Activated CD8-positive, alpha-beta memory T cell treated with anti-CD3 and anti-CD28 coated beads for 48 hours (primary cell): ENCODE data around the gene KLF14.
A peak's percentile ranks its signal among the peaks of the same experiment; 100 is the strongest.
"Not testable (repeated sequence)": the region's sequence is repeated elsewhere in the genome, so short reads cannot be mapped to it uniquely, and the experiment has no call there.

Source experiments
- DNase-seq, 3 experiments: peaks; one replicate each; pipeline ENCODE4 v3.0.0-alpha.2; 2020; ENCODE audit warnings: low read depth in 2 of 3, low spot score in 2 of 3

The KLF14 gene

GRCh38 chr7:130733931-130734814 lies at the start of gene KLF14:
Gene KLF14, minus strand, starts transcription at chr7:130734207. Its CDS starts 174 bp downstream, at chr7:130734033.
- peak in 1 of 3 experiments; percentile 1 for DNase-seq

GRCh38 chr7:130781346-130781745 lies 47.3 kb upstream of the KLF14 start:
- DNase-seq = no peak

- DNase-seq = no peak
Measured at GRCh38 chr7:130777426-130777825, 43.4 kb upstream of the KLF14 start.

DNA sequence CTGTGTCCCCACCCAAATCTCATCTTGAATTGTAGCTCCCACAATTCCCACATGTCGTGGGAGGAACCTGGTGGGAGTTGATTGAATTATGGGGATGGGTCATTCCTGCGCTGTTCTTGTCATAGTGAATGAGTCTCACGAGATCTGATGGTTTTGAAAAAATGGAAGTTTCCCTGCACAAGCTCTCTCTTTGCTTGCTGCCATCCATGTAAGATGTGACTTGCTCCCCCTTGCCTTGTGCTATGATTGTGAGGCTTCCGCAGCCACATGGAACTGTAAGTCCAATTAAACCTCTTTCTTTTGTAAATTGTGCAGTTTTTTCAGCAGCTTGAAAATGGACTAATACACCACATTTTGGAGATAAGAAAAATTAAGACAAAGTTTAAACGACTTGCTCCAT lies 38.4 kb upstream of the KLF14 start:
- DNase-seq = not testable (repeated sequence)

- DNase-seq = no peak
Measured at GRCh38 chr7:130768854-130769253, 34.8 kb upstream of the KLF14 start.

DNA sequence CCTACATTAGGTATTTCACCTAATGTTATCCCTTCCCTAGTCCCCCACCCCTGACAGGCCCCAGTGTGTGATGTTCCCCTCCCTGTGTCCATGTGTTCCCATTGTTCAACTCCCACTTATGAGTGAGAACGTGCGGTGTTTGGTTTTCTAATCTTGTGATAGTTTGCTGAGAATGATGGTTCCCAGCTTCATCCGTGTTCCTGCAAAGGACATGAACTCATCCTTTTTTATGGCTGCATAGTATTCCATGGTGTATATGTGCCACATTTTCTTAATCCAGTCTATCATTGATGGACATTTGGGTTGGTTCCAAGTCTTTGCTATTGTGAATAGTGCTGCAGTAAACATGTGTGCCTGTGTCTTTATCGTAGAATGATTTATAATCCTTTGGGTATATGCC lies 30.6 kb upstream of the KLF14 start:
- DNase-seq = not testable (repeated sequence)

DNA sequence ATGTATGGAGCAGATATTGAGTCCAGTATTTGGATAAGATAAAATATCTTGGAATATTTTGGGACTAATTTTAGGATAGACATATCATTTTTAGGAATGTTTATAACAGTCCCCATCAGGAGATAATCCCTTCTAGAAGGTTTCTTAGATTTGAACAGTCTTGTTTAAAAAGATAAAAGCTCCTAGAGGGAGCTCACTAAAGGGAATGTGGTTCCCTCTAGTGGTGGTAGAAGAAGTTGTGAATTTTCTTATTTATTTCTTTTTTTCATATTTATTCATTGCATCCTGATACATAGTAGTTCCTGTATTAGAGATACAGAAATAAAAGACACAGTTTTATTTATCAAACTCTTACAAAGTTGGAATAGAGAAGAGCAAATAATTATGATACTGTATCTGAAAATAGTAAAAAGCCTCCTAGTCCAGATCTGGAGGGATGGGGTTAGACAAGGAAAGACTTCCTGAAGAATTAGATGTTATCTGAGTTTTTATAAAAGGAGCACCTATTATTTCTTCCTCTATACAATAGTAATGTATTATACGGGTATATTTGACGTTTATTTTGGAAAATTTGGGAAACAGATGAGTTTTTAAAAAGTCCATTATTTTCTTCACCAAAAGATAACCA lies 24.5 kb upstream of the KLF14 start:
- DNase-seq = no peak

DNA sequence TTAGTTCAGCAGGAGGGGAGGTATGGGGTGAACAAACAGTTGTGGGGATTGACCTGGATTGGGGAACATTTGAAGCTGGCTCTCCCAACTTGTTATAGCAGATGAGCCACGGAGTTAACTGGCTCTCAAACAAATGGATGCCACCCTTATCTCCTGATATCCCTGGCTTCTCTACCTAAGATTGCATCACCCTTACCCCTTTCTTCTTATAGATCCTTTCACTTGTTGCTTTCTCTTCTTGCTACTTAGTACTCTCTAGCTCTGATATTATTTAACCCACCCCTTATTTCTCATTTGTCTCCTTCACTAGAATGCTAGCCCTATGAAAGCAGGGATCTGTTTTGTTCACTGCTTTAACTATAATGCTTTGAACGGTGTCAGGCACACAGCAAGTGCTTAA lies 22.3 kb upstream of the KLF14 start:
- no peak for DNase-seq

DNA sequence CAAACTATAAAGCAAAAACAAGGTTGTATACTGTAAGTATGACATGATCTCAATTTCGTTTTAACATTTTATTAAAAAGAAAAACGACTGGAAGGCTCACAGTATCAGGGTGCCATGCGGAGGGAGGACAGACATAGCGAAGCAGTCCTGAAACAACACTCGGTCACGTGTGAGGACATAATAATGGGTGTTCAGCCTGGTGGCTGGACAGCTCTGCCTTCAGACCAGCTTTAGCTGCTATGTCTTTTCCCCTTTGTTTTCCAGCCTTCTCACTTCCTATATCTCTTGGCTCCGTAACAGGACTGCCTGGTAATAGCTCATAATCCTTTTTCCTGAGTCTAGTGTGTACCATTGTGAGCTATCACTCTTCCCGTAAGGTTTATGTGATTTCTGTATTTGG lies 18.4 kb upstream of the KLF14 start:
- no peak for DNase-seq

DNA sequence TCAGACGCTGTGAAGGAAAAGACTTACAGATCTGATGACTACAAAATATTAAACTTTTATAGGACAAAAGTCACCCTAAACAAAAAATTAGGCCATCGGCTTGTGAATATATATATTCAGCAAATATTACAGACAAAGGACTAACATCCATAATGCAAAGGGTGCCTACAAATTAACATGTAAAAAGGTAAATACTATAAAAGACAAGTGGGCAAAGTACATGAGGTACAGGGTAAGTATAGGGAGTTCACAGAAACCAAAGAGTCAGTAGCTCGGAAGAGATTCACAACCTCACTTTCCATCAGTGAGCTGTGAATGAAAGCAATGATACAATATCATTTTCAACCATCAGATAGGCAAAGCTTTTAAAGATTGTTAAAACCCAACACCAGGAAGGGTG lies 16.7 kb upstream of the KLF14 start:
- no peak for DNase-seq

DNA sequence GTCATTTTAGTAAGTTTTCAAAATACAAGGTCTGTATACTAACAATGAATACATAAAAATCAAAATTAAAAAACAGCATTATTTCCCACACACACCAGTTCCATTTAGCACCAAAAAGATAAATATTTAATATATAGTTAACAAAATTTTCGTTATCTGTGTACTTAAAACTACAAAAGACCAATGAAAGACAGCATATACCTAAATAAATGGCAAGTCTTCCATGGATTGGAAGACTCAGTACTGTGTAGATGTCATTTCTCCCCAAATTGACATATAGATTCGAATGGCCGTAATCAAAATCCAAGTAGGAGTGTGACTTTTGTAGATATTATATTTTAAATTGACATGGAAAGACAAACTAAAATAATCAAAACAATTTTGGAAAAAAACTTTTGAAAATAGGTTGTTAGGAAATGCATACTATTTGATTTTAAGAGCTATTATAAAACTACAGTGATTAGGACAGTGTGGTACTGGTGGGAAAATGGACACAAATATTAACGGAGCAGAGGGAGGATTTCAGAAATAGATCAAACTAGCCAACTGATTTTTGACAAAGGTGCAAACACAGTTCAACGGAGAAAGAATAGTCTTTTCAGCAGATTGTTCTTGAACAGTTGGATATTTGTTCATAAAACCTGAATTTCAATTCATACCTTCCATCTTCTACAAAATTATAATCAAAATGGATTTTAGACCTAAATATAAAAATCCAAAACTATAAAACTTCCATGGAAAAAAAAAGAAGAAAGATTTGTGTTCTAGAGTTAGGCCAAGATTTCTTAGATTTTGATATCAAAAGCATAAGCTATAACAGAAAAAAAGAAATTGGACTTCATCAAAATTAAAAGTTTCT lies 14.8 kb upstream of the KLF14 start:
- no peak for DNase-seq

- DNase-seq = no peak
Measured at GRCh38 chr7:130741331-130741995, 7.5 kb upstream of the KLF14 start.

GRCh38 chr7:130740606-130741005 lies 6.6 kb upstream of the KLF14 start:
- no peak for DNase-seq

- DNase-seq = no peak
Measured at GRCh38 chr7:130736298-130736900, 2.4 kb upstream of the KLF14 start.

- no peak for DNase-seq
Measured at GRCh38 chr7:130734815-130735716, 1.1 kb upstream of the KLF14 start.

DNA sequence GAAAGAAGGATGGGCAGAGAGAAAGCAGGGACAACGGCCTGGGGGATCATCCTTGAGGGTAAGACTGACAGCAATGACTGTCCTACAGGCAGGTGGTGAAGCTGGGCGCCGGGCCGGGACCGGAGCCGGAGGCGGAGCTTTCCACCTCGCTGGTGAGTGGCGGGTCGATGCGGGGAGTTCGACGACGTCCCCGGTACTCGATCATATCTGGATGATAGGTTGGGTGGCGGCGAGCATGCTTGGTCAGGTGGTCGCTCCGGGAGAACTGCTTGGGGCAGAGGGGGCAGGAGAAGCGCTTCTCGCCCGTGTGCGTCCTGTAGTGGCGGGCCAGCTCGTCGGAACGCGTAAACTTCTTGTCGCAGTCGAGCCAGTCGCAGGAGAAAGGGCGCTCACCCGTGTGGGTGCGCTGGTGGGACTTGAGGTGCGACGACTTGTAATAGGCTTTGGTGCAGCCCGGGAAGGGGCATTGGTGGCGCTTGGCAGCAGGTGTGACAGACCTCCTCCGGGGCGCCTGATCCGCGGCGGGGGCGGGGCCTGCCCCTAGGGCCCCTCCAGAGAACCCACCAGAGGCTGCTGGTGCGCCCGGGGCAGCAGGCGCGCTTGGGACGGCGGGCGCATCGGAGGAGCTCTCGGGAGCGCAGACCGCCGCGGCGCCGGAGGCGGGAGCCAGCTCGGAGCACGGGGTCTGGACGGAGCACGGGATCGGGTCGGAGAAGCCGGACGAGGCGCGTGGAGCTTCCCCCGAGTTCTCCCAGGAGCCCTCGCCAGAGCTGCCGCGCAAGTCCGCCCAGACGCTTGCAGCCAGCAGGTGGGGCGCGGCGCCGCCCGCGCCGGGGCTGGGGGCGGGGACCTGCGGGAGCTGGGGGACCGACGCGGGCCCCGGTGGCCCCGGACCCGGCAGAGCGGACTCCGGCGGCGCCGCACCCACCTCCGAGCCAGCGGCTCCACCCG lies 752 bp downstream of the KLF14 start:
- DNase-seq = no peak

- no peak for DNase-seq
Measured at GRCh38 chr7:130723784-130724183, 10.2 kb downstream of the KLF14 start.

DNA sequence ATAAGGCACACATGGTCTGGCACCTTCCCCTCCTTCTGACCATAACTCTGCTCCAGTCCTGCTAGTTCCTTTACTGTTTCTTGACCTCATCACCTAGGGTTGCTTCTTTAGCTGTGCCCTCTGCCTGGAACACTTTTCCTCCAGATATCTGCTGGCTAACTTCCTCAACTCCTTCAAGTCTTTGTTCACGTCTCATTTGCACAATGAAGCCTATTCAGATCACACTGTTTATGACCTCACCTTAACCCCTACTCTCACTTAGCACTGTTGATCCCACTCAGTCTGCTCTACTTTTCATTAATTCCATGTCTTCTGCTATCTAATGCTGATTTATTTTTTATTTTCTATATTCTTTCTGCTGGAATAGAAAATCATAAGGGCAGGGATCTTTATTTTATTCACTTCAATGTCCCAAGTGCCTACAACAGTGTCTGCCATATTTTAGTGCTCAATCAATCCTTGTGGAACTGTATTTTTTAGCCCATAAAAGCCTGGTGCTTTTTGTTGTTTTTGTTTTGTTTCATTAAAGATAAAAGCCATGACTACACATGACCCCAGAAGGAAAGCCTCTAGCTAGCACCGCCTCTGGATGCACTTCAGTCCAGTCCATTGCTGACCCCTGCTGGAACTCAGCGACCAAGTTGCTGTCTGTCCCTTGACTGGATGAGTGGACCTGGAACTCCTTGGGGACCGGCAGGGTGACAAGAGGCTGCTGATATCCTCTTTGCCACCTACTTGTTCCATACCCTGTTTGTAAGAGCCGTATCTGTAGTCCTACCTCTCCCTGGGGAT lies 12.3 kb downstream of the KLF14 start:
- no peak for DNase-seq
